GM21390 (cell line): ENCODE results near the gene GTF2I.
"Not testable (repeated sequence)": the region's sequence is repeated elsewhere in the genome, so short reads cannot be mapped to it uniquely, and the experiment has no call there.

Experiments used
- ATAC-seq: cut with Tn5 transposase; IDR thresholded peaks from one replicate; pipeline ENCODE4 v1.9.1; 2021; ENCODE audit not compliant: unreplicated experiment

Gene GTF2I

DNA sequence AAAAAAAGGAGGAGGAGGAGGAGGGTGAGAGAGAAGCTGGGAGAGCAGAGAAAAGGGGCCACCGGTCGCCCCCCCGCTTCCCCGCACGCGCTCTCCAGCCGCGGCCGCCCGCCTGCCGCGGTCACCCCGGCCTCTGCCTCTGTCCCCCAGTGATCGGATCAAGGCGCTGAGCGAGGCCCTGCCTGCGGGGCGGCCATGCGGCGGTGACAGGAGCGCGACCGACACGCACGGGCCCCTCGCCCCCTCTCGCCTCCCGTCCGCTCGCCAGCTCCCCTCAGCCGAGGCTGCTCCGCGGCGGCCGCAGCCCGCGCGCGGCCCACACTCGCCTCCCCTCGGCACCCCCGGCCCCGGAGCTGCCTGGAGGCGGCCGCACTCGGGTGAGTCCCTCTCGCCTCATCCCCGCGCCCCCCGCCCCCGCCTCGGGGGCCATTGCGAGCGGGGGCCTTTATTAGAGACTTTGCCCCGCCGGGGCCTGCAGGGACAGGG lies at the start of gene GTF2I:
GTF2I (plus strand) TSS at position 27 of the 486 bp plus-strand sequence. CDS start 31,411 bp downstream, outside the sequence.
- ATAC-seq, result peak; percentile 11

DNA sequence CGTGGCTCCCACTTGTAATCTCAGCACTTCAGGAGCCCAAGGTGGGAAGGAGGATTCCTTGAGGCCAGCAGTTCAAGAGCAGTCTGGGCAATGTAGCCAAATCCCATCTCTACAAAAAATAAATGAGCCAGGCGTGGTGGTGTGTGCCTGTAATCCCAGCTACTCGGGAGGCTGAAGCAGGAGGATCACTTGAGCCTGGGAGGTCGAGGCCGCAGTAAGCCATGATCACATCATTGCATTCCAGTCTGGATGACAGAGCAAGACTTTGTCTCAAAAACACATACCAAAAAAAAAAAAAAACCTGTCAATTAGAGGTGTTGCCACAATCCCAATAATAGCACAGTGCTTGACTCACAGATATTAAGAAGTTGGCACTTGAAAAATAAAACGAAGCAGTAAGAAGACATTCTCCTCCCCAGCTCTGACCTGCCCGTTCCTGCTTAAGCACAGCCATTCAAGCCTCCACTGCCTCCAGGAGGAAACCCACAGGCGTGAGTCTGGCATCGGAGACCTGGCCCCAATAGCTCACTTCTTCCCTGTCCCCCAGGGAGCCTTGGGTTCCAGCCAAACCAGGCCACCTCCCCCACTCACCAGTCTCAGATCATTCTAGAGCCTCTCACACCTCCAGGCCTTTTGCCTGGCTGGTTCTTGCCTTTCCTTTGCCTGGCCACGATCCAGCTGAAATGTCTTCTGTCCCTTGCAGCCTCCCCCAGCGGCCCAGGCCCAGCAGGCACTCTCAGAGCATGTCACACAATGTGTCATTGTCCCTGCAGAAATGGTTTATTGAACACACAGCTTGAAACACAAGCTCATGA lies 45.3 kb upstream of the GTF2I start:
- no peak for ATAC-seq

DNA sequence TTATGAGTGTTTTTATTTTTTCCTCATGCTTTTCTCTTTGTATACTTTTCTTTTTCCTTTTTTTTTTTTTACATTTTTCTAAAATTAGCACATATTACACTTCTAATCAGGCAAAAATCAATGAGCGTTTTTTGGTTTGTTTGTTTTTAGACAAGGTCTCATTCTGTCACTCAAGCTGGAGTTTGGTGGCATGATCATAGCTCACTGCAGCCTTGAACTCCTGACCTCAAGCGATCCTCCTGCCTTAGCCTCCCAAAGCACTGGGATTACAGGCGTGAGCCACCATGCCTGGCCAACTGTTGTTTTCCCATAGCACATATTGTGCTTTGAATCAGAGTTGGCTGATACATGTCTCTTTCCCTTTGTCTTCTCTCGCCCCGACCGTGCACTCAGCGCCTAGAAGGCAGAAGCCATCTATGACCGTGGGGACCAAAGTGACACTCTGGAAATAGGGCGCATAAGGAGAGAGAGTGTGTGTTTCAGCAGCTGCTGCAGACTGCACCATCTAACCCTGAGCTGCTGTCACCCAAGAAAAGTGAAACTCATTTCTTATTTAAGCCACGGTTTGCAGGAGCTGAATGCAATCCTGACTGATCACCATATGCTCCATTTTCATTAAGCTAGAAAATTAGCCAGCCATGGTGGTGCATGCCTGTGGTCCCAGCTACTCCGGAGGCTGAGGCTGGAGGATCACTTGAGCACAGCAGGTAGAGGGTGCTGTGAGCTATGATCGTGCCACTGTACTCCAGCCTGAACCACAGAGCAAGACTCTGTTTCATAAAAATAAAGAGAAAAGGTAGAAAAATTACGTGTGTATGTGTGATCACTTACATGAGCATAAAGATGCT lies 41.4 kb upstream of the GTF2I start:
- ATAC-seq, result no peak

DNA sequence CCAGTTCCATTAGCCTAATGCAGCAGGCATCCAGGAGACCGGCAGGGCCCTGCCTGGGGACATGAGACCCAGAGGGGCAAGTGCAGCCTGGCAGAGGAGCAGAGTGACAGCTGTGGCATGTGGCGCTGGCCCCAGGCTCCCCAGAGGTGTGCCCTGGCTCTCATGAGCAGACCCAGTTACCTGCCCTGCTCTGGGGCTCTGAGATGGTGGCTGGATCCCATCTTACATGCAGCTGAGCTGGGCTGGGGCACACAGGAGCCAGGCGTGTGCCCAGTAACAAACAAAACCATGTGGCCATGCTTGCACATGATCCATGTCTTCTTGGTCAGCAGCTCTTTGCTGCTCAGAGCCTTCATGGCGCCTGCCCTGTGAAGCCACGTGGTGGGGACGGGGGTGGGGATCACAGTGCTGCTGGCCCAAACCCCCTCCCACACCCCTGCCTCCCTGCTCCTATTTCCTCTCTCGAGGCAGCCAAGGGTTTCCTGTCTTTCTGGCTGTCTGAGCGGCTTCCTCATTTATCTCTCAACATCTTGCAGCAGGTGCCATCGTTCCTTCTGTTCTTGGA lies 40.3 kb upstream of the GTF2I start:
- no peak for ATAC-seq

DNA sequence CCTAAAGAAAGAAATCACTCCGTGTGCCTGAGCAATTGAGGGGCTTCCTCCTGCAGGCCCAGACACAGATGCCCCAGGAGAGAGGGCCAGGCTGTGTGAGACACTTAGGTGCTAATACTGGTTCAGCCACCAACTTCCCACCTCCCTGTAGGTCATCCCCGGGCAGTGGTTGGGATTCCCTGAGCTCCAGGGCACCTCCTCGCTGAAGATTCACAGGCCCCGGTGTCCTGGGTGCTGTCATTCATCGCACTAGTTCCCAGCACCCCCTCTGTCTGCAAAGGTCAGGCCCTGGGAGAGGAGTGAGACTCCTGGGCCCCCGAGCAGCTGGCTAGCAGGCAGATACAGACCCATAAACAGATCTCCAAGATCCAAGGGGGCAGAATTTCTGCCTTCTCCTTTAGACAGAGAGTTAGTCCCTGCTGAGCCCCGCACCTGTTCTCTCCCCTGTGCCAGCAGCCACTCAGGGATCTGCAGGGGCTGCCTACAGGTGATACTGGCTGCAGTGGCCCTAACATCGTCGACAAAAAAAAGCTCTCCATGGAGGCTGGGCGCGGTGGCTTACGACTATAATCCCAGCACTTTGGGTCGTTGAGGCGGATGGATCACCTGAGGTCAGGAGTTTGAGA lies 38.2 kb upstream of the GTF2I start:
- no peak for ATAC-seq

DNA sequence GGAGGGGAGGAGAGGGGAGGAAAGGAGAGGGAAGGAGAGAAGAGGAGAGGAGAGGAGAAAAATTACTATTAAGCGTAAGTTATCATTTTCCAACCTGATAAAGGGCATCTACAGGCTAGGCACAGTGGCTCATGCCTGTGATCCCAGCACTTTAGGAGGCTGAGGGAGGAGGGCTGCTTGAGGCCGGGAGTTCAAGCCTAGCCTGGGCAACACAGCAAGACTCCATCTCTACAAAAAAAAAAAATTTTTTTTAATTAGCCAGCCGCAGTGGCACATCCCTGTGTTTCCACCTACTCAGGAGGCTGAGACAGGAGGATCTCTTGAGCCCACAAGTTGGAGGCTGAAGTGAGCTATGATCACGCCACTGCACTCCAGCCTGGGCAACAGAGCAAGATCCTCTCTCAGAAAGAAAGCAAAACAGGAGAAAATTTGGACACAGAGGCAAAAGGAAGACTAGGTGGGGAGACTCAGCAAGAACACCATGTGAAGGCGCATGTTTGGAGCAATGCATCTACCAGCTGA lies 35.2 kb upstream of the GTF2I start:
- ATAC-seq, result no peak

DNA sequence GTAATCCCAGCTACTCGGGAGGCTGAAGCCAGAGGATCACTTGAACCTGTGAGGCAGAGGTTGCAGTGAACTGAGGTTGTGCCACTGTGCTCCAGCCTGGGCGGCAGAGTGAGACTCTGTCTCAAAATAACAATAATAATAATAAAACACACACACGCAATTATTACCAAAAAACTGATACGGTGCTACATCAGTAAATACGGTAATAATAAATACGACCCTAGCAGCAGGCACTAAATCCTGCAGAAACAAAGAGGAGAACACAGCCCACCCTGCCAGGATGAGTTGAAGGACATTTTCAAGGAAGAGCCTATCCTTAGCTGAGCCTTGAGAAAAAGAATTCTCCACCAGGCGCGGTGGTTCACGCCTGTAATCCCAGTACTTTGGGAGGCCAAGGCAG lies 34.4 kb upstream of the GTF2I start:
- ATAC-seq, result no peak

DNA sequence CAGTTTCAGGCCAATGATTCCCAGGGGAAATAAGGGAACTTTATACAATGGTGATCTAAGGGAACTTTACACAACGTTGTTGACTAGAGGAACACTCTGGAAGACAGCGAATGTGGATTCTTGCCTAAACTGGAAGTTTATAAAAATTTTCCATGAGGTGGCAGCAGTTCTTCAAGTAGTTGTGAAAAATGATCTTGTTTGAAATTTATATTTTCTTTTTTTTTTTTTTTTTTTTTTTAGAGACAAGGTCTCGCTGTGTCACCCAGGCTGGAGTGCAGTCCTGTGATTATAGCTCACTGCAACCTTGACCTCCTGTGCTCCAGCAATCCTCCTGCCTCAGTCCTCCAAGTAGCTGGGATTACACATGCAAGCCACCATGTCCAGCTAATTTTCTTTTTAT lies 32.1 kb upstream of the GTF2I start:
- no peak for ATAC-seq

DNA sequence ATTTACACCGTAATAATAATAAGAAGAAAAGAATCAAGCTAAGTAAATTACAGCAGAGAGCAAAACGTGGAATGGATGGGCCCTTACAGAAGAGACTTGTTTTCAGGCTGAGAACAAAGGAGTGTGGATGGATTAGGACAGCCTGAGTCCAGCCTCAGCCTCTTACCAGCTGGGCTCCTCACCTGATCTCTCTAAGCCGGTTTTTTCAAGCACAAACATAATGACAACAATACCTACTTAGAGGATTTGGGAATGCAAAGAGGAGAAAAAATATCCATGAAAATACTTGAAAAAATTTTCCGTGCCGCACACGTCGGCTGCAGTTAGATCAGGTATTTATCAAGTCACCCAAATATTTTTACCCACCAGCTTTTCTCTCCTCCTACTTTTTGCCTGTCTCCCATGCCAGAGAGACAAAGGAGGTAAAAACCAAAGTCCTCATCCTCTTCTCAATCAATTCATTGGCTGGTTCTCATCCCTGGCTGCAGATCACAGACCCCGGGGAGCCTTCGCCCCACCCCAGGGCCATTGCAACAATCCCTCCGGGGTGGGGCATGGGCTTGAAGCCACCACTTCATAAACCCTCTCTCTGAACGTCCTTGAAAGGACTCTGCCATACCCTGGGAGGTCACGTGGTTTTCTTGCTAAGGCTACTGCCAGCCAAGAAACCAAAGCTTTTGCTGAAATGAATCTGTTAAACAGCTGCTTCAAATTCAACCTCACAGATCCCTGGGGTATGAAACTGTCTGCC lies 29.7 kb upstream of the GTF2I start:
- ATAC-seq, result no peak

DNA sequence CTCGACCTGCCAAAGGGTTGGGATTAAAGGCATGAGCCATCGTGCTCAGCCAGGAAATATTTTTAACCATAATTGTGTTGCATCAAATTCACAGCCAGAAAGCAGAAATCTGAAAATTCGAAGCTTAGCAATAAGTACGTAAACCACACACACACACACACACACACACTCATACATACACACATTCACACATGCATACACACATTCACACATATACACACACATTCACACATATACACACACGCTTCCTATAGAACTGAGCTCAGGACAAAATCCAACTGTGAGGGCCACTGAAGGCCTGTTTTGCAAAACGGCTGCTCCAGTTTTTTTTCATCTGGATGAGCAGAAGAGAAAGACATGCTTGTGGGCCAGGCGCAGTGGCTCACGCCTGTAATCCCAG lies 25.0 kb upstream of the GTF2I start:
- no peak for ATAC-seq

DNA sequence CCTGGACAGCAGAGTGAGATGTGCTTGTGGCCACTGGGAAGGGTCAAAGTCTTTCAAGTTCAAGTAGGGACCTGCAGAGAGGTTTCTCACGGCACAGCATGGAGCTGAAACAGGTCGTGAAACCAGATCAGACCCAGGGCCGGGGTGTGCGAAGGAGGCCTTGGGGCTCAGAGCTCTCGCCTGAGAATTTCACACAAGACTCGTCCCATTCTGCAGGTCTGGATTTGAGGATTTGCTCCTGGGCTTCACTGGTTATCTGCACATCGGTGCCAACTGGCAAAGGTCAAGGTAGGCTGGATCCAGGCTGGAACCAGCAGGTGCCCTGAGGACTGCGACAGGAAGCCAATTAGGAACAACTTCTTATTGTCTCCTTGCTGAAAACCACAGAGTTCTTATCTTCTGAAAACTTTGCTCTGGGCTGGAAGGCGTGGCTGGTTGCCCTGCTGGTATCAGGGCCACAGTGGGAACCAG lies 24.0 kb upstream of the GTF2I start:
- ATAC-seq, result no peak

DNA sequence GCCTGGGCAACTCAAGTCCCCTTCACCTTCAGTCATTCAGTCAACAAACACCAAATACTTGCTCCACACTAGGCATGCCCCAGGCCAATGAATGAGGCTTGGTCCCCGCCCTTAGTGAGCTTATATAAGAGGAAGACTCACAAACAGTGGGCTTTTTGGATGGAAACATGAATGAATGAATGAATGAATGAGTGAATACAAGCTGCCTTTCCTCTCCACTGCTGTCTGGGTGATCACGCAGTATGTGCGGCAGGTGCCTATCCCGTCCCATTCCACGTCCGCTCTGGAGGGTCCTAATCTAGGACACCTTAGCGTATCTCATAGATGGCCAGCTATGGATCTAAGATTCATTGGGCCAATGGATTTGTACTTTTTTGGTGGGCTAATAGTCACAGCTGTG lies 19.8 kb upstream of the GTF2I start:
- no peak for ATAC-seq

DNA sequence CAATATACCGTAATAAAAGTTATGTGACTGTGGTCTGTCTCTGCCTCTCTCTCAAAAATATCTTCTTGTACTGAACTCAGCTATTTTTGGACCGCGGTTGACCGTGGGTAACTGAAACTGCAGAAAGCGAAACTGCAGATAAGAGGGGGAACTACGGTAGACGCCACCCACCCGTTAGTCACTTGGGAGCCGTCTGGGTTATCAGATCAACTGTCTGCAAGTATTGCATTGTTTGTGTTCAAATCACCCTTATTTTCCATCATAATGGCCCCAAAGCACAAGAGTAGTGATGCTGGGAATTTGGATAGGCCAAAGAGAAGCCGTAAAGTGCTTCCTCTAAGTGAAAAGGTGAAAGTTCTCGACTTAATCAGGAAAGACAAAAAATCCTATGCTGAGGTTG lies 7.5 kb upstream of the GTF2I start:
- ATAC-seq, result peak; percentile 84

DNA sequence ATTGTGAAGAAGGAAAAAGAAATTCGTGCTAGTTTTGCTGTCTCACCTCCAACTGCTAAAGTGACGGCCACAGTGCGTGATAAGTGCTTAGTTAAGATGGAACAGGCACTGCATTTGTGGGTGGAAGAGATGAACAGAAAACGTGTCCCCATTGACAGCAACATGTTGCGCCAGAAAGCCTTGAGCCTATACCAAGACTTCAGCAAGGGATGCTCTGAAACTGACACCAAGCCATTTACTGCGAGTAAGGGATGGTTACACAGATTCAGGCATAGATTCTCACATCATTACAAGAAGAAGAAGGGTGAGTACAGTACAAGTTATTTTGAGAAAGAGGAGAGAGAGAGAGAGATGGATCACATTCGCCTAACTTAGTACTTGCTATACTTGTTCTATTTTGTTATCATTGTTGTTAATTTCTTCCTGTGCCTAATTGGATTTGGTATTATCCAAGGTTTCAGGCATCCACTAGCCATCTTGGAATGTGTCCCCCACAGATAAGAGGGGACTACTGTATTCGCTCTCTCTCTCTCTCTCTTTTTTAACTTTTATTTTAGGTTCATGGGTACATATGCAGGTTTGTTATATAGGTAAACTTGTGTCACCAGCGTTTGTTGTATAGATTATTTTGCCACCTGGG lies 6.9 kb upstream of the GTF2I start:
- peak; percentile 48 for ATAC-seq

DNA sequence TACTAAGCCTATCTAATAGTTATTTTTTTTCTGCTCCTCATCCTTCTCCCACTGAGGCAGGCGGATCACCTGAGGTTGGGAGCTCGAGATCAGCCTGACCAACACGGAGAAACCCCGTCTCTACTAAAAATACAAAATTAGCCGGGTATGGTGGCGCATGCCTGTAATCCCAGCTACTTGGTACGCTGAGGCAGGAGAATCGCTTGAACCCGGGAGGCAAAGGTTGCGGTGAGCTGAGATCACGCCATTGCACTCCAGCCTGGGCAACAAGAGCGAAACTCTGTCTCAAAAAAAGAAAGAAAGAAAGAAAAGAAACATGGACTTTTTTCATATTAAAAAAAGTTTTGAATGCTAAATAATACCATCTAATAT lies 6.4 kb upstream of the GTF2I start:
- not testable (repeated sequence) for ATAC-seq

DNA sequence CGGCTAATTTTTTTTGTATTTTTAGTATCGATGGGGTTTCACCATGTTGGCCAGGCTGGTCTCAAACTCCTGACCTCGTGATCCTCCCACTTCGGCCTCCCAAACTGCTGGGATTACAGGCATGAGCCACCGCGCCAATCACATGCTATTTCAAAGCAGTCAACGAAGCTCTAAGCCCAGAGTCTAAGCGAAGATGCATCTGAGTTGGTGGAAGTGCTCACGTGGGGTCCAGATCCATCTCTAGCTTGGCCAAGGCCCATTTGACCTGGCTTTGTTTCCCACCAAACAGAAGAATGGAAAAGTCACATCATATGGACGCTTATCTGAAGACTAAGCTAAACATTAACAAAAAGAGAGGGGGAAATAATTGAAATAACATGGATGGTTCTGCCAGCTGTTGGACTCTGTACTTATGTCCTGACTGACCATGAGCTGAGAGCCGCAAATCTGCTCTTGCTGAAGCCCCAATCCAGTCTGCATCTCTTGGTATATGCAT lies 3.8 kb upstream of the GTF2I start:
- ATAC-seq, result no peak

DNA sequence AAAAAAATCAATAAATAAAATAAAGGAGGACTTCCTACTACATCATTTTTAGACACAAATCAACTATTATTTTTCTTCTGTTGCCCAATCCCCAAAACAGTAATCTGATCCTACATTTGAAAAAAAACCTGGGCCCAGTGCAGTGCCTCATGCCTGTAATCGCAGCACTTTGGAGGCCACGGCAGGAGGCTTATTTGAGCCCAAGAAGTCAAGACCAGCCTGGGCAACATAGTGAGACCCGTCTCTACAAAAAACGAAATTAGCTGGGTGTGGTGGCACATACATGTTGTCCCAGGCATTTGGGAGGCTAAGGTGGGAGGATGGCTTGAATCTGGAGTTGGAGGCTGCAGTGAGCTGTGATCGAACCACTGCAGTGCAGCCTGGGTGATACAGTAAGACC lies 2.7 kb upstream of the GTF2I start:
- ATAC-seq, result no peak

DNA sequence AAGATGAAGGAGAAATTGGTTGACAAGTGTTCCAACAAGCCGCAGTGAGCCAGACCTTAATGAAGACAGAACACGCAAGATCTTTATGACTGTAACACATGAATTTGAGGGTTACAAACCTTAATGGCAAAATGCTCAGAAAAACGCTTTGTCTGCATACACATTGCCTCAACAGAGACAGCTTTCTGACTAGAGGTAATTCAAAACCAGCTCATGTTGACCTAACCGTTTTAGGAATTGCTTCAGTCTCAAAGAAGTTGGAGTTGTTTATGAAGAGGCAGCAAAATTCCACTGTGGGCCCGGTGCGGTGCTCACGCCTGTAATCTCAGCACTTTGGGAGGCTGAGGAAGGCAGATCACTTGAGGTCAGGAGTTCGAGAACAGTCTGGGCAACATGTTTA lies 2.2 kb upstream of the GTF2I start:
- ATAC-seq, result no peak

DNA sequence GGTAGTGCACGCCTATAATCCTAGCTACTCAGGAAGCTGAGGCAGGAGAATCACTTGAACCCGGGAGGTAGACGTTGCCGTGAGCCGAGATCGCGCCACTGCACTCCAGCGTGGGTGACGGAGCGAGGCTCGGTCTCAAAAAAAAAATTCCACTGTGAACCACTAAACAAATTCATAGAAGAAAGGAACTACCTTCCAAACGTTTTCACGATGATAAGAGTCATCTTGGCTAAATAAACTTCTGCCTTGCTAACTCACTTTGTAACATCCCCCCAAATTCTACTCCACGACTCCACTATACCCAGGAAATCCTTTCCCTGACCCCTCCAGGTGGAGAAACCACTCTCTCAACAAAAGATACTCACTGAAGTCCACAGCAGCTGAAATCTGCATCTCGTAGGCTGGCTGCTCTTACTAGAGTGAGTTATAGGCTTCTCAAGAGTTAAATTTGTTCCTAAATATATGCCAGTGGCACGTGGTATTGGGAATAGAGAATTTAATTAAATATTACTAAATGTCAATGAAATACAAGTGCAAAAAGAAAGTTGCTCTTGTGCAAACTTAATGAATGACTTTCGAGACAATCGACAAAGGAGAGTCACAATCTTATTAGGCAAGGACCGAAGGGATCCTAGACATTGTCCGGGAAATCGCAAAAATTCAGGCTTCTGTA lies 1.6 kb upstream of the GTF2I start:
- ATAC-seq, result no peak
